D721Med (cell line): ENCODE results near the gene LRRC32.

Source experiments
- DNase-seq: peaks from one replicate; pipeline ENCODE4 v3.0.0; 2011; ENCODE audit warnings: low spot score; ENCODE audit not compliant: insufficient read length
- FAIRE-seq: peaks from 2 replicates; lab custom pipeline; 2011; peaks lifted over from hg19 to GRCh38; lab: Jason Lieb, UNC
- CTCF ChIP-seq: IDR thresholded peaks from 2 replicates; pipeline ENCODE4 v1.5.1; 2012; ENCODE audit warnings: mild to moderate bottlenecking, control low read depth; ENCODE audit not compliant: insufficient read depth; ENCODE audit errors: missing control alignments

The LRRC32 gene

GRCh38 chr11:76714493-76714892 is 43.9 kb upstream of the LRRC32 start:
- FAIRE-seq = no peak
- no peak for DNase-seq

GRCh38 chr11:76713499-76713898 is 43.0 kb upstream of the LRRC32 start:
- no peak for FAIRE-seq

More at GRCh38 chr11:76714493-76714892, 43.9 kb upstream of the LRRC32 start:
- TF ChIP-seq CTCF = no peak

GRCh38 chr11:76712125-76712524 is 41.6 kb upstream of the LRRC32 start:
- no peak for FAIRE-seq
- no peak for DNase-seq
- TF ChIP-seq CTCF = no peak

More at GRCh38 chr11:76713499-76713898, 43.0 kb upstream of the LRRC32 start:
- no peak for TF ChIP-seq CTCF
- no peak for DNase-seq

GRCh38 chr11:76709756-76710155 is 39.2 kb upstream of the LRRC32 start:
- no peak for FAIRE-seq
- TF ChIP-seq CTCF = no peak
- no peak for DNase-seq

- DNase-seq (no peak), FAIRE-seq (no peak)
- no peak for TF ChIP-seq CTCF
These were observed 38.6 kb upstream of the LRRC32 start for GRCh38 chr11:76708972-76709660.

- FAIRE-seq = no peak
These were observed 36.8 kb upstream of the LRRC32 start for GRCh38 chr11:76707293-76707825.

More at GRCh38 chr11:76707293-76707825, 36.8 kb upstream of the LRRC32 start:
- TF ChIP-seq CTCF = no peak
- DNase-seq = no peak
